ENCODE results near the gene NCBP2L.
"Not testable (repeated sequence)": the region's sequence is repeated elsewhere in the genome, so short reads cannot be mapped to it uniquely, and the experiment has no call there.

Gene NCBP2L

DNA sequence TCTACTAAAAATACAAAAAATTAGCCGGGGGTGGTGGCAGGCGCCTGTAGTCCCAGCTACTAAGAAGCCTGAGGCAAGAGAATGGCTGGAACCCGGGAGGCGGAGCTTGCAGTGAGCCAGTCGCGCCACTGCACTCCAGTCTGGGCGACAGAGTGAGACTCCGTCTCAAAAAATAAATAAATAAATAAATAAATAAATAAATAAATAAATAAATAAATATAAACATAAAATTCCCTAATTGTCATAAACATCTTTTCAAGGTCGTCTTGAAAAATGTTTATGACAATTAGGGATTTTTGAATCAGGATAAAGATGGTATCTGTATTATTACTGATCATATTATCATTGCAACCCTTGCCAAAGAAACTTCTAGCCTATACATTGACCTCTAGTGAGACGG is 32.5 kb downstream of the NCBP2L start:
- not testable (repeated sequence) for DNase-seq (ENCODE audit: low read depth)

DNA sequence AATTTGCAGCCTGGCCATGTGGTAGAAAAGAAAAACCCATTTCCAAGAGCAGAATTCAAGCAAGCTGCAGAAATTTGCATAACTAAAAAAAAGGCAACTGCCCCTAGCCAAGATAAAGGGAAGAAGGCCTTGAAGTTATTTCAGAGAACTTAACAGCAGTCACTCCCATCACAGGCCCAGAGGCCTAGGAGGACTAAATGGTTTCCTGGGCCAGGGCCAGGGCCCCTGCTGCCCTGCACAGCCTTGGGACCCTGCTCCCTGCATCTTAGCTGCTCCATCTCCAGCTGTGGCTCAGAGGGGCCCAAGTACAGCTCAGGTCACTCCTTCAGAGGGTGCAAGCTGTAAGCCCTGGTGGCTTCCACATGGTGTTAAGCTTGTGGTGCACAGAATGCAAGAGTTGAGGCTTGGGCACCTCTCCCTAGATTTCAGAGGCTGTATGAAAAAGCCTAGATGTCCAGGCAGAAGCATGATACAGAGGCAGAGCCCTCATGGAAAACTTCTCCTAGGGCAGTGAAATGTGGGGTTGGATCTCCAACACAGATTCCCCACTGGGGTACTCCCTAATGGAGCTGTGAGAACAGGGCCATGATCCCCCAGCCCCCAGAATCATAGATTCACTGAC is 41.5 kb downstream of the NCBP2L start:
- DNase-seq (ENCODE audit: low read depth), result no peak

DNA sequence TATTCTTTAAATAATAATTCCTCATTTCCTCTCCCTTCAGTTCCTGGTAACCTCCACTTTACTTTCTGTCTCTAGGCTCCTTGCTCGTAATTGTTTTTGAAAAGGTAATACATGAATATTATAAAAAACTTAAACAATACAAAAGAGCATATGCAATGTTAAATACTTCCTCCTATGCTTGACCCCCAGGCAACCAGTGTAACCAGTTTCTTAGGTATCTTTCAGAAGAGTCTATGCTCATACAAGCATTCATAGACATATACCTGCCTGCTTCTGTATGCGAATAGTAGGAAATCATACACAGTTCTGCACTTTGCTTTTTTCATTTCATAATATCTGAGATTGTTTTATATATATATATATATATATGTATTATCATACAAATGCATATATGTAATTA is 45.5 kb downstream of the NCBP2L start:
- DNase-seq (ENCODE audit: low read depth), result no peak

DNA sequence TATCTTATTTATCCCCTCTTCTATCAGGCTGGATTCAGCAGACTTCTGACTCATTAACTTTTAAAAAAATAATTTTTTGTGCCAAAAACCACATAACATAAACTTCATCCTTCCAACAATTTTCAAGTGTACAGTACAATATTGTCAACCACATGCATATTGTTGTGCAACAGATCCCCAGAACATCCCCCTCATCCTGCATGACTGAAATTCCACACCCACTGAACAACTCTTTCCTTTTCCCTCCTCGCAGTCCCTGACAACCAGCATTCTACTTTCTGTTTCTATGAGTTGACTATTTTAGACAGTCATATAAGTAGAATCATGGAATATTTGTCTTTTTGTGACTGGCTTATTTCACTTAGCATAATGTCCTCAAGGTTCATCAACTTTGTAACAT is 45.9 kb downstream of the NCBP2L start:
- DNase-seq (ENCODE audit: low read depth), result no peak

- no peak for DNase-seq (ENCODE audit: low read depth)
Observed at GRCh38 chrX:107825698-107826237, 48.2 kb downstream of the NCBP2L start, which contains the start of gene MID2. Gene MID2, plus strand, starts transcription at chrX:107825866. Its CDS starts 561 bp downstream, at chrX:107826427.

DNA sequence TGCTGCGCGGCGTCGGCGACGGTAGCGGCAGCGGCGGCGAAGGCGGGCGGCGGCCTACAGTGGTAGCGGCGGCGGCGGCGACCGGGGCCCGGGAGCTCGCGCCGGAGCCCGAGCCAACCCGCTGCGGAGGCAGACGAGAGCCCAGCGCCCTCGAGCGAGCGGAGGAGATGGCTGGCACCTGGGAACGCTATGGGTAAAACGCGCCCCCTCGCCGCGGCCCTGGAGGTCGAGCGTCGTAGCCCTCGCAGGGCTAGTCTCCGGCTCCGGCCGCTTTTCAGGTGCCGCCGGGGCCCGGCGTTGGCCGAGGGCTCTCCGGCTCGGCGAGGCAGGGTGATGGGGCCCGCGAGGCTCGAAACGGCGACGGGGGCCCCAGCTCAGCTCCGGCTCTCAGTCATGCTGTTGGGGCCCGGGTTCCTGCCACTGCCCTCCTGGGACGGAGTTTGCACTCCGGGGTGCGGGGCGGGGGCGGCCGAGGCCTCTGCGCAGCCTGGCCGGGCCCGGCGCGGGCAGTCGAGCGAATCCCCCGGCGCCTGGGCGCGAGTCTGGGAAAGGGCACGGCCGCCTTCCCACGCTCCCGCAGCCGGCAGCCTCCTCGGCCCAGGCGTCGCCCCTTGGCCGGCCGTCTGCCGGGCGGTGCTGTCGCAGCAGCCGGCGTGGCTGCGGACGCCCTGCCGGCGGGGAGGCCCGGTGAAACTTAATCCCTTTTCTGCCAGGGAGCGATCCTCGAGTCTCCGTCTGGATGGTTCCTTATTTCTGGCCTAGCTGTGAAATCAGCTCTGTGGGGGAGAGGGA is 48.9 kb downstream of the NCBP2L start:
- DNase-seq (ENCODE audit: low read depth), result no peak

DNA sequence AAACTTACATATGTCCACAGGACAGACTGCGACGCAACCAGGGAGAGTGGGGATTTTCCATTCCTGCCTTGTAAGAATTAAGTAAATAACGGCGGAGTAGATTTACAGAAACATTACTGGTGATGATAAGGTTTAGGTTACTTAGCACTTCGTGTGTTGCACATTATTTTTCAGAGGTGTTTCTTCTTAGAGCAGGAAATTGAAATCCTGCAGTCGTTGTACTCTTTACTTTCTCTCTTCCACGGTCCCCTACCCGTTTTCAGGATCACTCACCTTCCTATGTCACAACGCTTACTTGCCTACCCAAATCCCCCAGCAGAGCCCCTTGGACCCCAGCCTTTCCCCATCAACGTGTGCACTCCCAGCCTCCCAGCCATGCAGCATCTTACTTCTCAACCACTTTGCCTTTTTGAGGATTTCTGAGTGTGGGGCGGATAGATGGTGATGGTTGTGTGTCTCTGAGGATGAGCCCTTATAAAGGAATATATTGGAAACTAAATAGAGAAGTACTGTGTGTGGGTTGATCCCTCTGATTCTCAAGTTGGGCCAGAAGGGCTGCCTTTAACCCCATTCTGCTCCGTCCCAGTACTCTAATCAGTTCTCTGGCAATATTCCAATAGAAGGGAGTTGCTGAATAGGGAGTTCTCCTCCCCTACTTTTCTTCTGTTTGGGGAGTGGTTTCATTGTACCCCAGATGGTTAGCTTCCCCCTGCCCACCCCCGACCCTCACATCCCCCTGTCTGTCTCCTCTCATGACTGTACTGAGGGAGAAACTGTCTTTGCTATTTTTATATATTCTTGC is 49.7 kb downstream of the NCBP2L start:
- DNase-seq (ENCODE audit: low read depth), result no peak

- DNase-seq (ENCODE audit: low read depth), result no peak
Observed at GRCh38 chrX:107827852-107828251, 50.3 kb downstream of the NCBP2L start.

- no peak for DNase-seq (ENCODE audit: low read depth)
Observed at GRCh38 chrX:107829878-107830277, 52.3 kb downstream of the NCBP2L start.

DNA sequence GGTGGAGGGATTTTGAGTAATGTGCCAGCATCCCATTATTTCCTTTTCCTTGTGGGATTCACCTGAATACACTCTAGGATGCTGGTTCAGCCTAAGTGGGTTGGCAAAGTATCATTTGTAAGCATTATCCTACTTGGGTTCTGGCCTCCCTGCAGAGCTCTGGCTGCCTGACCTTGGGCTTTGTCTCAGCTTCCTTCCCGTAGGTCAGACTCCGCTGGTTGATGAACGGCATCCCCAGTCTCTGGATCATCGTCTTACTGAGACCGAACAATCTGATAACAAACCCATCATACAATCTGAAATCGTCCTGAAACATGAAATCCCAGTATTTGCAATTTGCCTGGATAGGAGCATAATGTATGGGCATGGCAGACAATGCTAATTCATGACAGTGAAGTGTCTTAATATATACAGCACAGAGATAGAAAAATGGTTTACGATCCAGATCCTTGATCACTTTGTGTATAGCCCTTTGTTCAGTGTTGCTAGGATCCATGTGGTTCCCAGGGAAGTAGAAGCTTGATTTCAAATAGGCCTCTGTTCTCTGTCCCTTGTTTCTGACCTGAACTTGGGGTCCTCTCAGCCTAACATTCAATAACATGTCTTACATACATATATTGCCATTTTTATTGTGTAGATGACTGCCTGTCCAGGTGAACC is 53.7 kb downstream of the NCBP2L start:
- no peak for DNase-seq (ENCODE audit: low read depth)

GRCh38 chrX:107834275-107835201 is 57.0 kb downstream of the NCBP2L start:
- DNase-seq (ENCODE audit: low read depth), result no peak

DNA sequence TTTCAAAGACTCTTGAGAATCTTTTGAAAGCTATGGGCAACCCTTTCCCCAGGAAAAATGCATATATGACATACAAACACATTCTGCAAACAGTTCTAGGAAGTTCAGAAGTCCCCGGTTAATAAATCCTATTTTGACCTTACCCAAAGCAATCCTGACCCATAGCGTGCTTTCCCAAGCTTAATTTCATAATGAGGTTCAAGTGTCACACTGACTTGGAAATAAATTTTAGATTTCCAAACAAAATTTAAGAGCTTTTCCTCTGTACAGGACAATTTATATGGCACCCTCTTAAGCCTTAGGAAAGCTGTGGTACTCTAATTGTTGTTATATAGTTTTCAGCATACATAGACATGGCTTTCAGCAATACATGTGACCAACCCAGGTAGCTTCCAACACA is 59.4 kb downstream of the NCBP2L start:
- no peak for DNase-seq (ENCODE audit: low read depth)

- no peak for DNase-seq (ENCODE audit: low read depth)
Observed at GRCh38 chrX:107840971-107841370, 63.4 kb downstream of the NCBP2L start.

- no peak for DNase-seq (ENCODE audit: low read depth)
Observed at GRCh38 chrX:107842715-107843400, 65.3 kb downstream of the NCBP2L start.

Measured in HS-5 (cell line).